Heart right ventricle (tissue), 16 donors: ENCODE measurements around the gene CSRP1. TPM values are rescaled to one million over a fixed set of nuclear protein-coding genes. Genes with fewer than 3 reads are reported as not detected.
A peak's percentile ranks its signal among the peaks of the same experiment; 100 is the strongest.
"Not testable (repeated sequence)": the region's sequence is repeated elsewhere in the genome, so short reads cannot be mapped to it uniquely, and the experiment has no call there.

Experiments
- ATAC-seq, 8 donors: fragments of 200-7000 bp; cut with Tn5 transposase; one replicate each; pipeline ENCODE4 v1.9.1; 2020; ENCODE audit warnings: mild to moderate bottlenecking in 8 of 8, moderate library complexity in 8 of 8, moderate number of reproducible peaks in 1 of 8
- DNase-seq, 2 donors: peaks; one replicate each; pipeline ENCODE4 v3.0.0-alpha.2; 2020
- H3K27ac ChIP-seq, 10 donors: fragments of 200-600 bp; sonication (generic) in 2 of 10; one replicate each; pipeline versions ENCODE4 v1.5.0 to v1.8.0; 2020 to 2022; ENCODE audit warnings: mild to moderate bottlenecking in 3 of 10
- H3K27me3 ChIP-seq, 7 donors: fragments of 200-600 bp; one replicate each; pipeline ENCODE4 v1.8.0; 2021 to 2022; ENCODE audit warnings: mild to moderate bottlenecking in 2 of 7
- H3K36me3 ChIP-seq, 9 donors: fragments of 200-600 bp; sonication (generic) in 1 of 9; one replicate each; pipeline versions ENCODE4 v1.5.0 to v1.8.0; 2020 to 2022; ENCODE audit warnings: mild to moderate bottlenecking in 2 of 9
- H3K4me1 ChIP-seq, 9 donors: fragments of 200-600 bp; sonication (generic) in 1 of 9; one replicate each; pipeline versions ENCODE4 v1.5.0 to v1.8.0; 2020 to 2022; ENCODE audit warnings: mild to moderate bottlenecking in 4 of 9
- H3K4me3 ChIP-seq, 10 donors: fragments of 200-600 bp; sonication (generic) in 2 of 10; one replicate each; pipeline versions ENCODE4 v1.5.0 to v1.8.0; 2020 to 2022; ENCODE audit warnings: mild to moderate bottlenecking in 7 of 10, moderate library complexity in 2 of 10
- H3K9me3 ChIP-seq, 11 donors: fragments of 200-600 bp in 10 of 11; sonication (generic) in 2 of 11; one replicate each; pipeline versions ENCODE4 v1.5.0 to v1.8.0; 2013 to 2022; ENCODE audit warnings: mild to moderate bottlenecking in 2 of 11, control low read depth in 1 of 11, moderate library complexity in 1 of 11
- WGBS, 2 donors: extraction: QIAGEN DNeasy Blood & Tissue Kit; methylation state at CpG; one replicate each; pipeline ENCODE4 v1.1.7; 2013; ENCODE audit warnings: inconsistent platforms in 1 of 2; 5-methylcytosine and 5-hydroxymethylcytosine counted together
- intact Hi-C, 10 donors: fragments of 100-400 bp; cut with DNase I; formaldehyde crosslinking; loops; one replicate each; pipeline versions ENCODE4 v1.11.1 to v1.14.2; 2022
- polyA plus RNA-seq, 2 donors: library from polyadenylated mRNA; stranded (reverse); fragments of 200-250 nt; gene quantifications; one replicate each; pipeline ENCODE4 v1.2.3, GENCODE V29; 2013
- total RNA-seq, 10 donors: library from RNA; stranded (reverse); fragmentation: NEBNext Ultra II Directional in 3 of 10; extraction: Animal tissue kit (Norgen Biotek cat#: 25700) in 3 of 10; gene quantifications; one replicate each; pipeline versions ENCODE4 v1.2.1 to v1.2.4, GENCODE V29; 2021 to 2023
- TF ChIP-seq, protein P1 (sequence below), 9 donors: fragments of 200-600 bp; sonication (generic) in 2 of 9; IDR thresholded peaks; one replicate each; pipeline versions ENCODE4 v1.5.0 to v1.8.0; 2021 to 2022; ENCODE audit warnings: antibody characterized with exemption in 9 of 9, mild to moderate bottlenecking in 5 of 9, moderate library complexity in 1 of 9
- donor health status: Arrhythmogenic right ventricular cardiomyopathy.
- donor health status: ischemic (EF 13 %, LVEDD 7.1; RV severe dilation, severe dysfunction).
- donor health status: healthy with polysubstance abuse.
- donor health status: DM: no; HTN: yes; CAD: no.
- donor health status: DM: no; HTN: no; CAD: no.
- donor health status: ischemic (EF 25% LVEDD 6.9; RV normal size, moderate dysfunction).
- donor health status: ischemic (EF 25% LVEDD 5.7; RV mildly dilated, moderate dysfunction).
- donor health status: healthy.
- donor health status: DM: yes; HTN: yes; CAD: no.
- donor health status: Ischemic cardiomyopathy.
- donor health status: ischemic (EF 35%, LVEDD 5.7; RV mildly dilated, moderate dysfunction).
- donor health status: nonischemic (EF 11% LVEDD 7.7; RV severe dilation, severe dysfunction).
- donor health status: DM: yes; HTN: yes; CAD: no.
- donor health status: PGD.
- donor health status: ischemic (EF 29% LVEDD 5.4; RV normal size, mild dysfunction).
- donor health status: nonischemic (EF 23%, LVEDD 6.1; RV moderate dilation, normal function).

The CSRP1 gene
- total and polyA plus RNA-seq, 12 donors = 48.1 to 104 (median 67.7) TPM

DNA sequence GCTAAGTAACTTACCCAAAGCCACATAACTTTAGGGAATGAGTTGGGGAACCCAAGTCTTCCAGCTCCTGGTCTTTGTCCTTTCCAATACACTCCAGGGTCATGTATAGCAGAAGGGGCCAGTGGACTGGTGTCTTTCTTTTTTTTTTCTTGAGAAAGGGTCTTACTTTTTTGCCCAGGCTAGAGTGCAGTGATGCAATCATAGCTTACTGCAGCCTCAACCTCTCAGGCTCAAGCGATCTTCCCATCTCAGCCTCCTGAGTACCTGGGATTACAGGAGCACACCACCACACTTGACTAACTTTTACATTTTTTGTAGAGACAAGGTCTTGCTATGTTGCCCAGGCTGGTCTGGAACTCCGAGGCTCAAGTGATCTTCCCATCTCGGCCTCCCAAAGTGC lies 44.2 kb upstream of the CSRP1 start:
- Histone ChIP-seq H3K9me3 (no peaks in the 10 kb centered on the region), H3K36me3 (no peaks in the 10 kb centered on the region), H3K4me3 (no peak overlapping the region), H3K27ac (peak overlapping the region in 2 of 10 donors; percentile 75 to 87), H3K27me3 (no peaks in the 10 kb centered on the region), H3K4me1 (peaks cover 11 to 65% (median 47%) of the 10 kb centered on the region in 9 donors)
- TF ChIP-seq, protein P1, sequence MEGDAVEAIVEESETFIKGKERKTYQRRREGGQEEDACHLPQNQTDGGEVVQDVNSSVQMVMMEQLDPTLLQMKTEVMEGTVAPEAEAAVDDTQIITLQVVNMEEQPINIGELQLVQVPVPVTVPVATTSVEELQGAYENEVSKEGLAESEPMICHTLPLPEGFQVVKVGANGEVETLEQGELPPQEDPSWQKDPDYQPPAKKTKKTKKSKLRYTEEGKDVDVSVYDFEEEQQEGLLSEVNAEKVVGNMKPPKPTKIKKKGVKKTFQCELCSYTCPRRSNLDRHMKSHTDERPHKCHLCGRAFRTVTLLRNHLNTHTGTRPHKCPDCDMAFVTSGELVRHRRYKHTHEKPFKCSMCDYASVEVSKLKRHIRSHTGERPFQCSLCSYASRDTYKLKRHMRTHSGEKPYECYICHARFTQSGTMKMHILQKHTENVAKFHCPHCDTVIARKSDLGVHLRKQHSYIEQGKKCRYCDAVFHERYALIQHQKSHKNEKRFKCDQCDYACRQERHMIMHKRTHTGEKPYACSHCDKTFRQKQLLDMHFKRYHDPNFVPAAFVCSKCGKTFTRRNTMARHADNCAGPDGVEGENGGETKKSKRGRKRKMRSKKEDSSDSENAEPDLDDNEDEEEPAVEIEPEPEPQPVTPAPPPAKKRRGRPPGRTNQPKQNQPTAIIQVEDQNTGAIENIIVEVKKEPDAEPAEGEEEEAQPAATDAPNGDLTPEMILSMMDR (IDR thresholded peaks at IDR 0.05) = no peak
- intact Hi-C loops = no loop called here
- DNase-seq = no peak
- no peak for ATAC-seq
- 94 to 97% methylated on average over 3 of the region's 3 CpGs for WGBS, 2 donors

DNA sequence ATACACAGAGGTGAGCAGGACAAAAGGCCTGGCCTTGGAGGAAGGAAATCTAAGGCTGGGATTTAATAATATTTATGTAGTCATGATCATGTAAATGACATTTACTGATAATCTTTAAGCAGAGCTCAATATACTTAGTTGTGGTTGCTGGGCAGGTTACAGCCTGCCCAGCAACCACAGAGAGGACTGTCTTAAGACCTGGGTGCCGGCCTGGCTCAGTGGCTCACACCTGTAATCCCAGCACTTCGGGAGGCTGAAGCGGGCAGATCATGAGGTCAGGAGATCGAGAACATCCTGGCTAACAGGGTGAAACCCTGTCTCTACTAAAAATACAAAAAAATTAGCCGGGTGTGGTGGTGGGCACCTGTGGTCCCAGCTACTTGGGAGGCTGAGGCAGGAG lies 42.6 kb upstream of the CSRP1 start:
- H3K9me3 ChIP-seq, intact Hi-C loops, H3K36me3 ChIP-seq, ATAC-seq, H3K4me3 ChIP-seq, DNase-seq, H3K27me3 ChIP-seq: not testable (repeated sequence)
- H3K4me1 ChIP-seq = peaks cover 11 to 60% (median 34%) of the 10 kb centered on the region in 9 donors
- WGBS, 2 donors = 96 to 97% methylated on average over 5 of the region's 5 CpGs
- peak overlapping the region in 2 of 10 donors; percentile 20 to 53 for H3K27ac ChIP-seq

DNA sequence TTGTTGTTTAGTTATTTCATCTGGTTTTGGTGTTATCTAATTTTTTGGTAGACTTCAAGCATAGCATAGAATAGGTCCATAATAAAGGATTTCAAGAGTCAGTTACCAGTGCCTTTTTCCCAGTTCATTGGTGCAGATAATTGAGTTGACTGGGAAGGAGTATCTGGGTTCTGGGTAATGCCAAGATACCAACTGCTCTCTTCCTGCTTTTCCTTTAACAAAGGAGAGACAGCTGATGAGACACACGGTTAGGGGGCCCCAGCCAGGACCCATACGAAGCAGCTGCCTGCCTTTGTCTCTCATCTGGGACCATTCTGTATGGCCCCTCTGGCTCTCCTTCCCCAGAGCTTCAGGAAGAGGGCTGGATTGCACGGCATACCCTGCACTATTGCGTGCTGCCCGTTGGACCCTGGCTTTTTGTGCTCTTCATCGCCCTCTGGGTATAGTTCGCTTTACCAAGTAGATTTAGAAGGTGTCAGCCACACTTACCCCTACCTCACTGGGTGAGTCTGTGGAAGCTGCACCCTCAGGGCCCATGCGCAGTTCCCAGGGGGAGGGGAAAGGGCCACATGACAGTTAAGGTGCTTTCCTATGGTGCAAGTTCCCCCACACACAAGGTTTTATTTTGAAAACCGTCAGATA lies 39.0 kb upstream of the CSRP1 start:
- H3K36me3 ChIP-seq = no peaks in the 10 kb centered on the region
- ATAC-seq (peak in 1 of 8 donors; percentile 5), DNase-seq (no peak)
- H3K27me3 ChIP-seq = no peaks in the 10 kb centered on the region
- H3K27ac ChIP-seq = no peak overlapping the region
- intact Hi-C loops = no loop called here
- peaks cover 4 to 60% (median 39%) of the 10 kb centered on the region in 9 donors for H3K4me1 ChIP-seq
- no peaks in the 10 kb centered on the region for H3K9me3 ChIP-seq
- 64 to 71% methylated on average over 9 of the region's 9 CpGs for WGBS, 2 donors
- TF ChIP-seq, protein P1 (IDR thresholded peaks at IDR 0.05) = peak in 1 of 9 donors; percentile 5
- no peak overlapping the region for H3K4me3 ChIP-seq

DNA sequence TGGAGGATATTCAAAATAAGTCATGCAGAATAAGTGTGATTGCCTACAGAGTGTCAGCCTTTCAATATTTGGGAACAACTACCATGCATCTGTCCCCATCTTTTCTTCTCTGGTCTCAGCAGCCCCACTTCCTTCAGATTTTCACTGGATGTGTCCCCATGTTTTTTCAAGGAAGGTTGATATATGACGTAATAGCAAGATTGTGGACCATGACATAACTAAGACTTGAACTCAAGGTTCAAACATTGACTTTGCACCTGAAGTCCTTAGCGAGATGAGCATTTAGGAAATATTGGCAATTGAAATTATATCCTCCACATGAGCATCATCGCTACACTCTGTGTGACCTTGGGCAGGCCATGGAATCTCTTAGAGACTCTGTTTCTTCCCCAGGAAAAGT lies 37.8 kb upstream of the CSRP1 start:
- intact Hi-C loops = no loop called here
- no peak for ATAC-seq
- DNase-seq = no peak
- H3K4me1 ChIP-seq = peaks cover 4 to 71% (median 45%) of the 10 kb centered on the region in 9 donors
- TF ChIP-seq, protein P1 (IDR thresholded peaks at IDR 0.05) = no peak
- WGBS, 2 donors = 97 to 99% methylated on average over 3 of the region's 3 CpGs
- no peaks in the 10 kb centered on the region for H3K36me3 ChIP-seq
- peaks cover 0 to 3% (median 0%) of the 10 kb centered on the region in 7 donors for H3K27me3 ChIP-seq
- H3K9me3 ChIP-seq = no peaks in the 10 kb centered on the region
- no peak overlapping the region for H3K27ac ChIP-seq
- H3K4me3 ChIP-seq = no peak overlapping the region
